CD14-positive monocyte (primary cell): ENCODE results near the gene ULK4. TPM values are rescaled to one million over a fixed set of nuclear protein-coding genes. Genes with fewer than 3 reads are reported as not detected.

Experiments
- DNase-seq, 3 donors: peaks; one replicate each; pipeline ENCODE4 v3.0.0-alpha.2; 2011 to 2022
- H2AFZ ChIP-seq: 2 replicates; pipeline ENCODE4 v1.6.0; 2012; ENCODE audit warnings: mild to moderate bottlenecking, low read depth, low read length, inconsistent platforms; ENCODE audit not compliant: insufficient read depth, poor library complexity, severe bottlenecking
- H3K27ac ChIP-seq, 2 donors: 1 replicate in 1 of 2; 2 replicates in 1 of 2; pipeline ENCODE4 v1.5.1; 2012 to 2013; ENCODE audit warnings: low read length in 2 of 2, control low read depth in 1 of 2, inconsistent platforms in 1 of 2, low read depth in 1 of 2, mild to moderate bottlenecking in 1 of 2
- H3K27me3 ChIP-seq, 2 donors: one replicate each; pipeline versions ENCODE4 v1.6.0 to v1.6.1; 2011 to 2013; ENCODE audit warnings: low read length in 2 of 2; ENCODE audit not compliant: control insufficient read depth in 2 of 2, insufficient read depth in 2 of 2
- H3K36me3 ChIP-seq, 2 donors: replicated peaks in 1 of 2; 1 replicate in 1 of 2; 2 replicates in 1 of 2; pipeline versions ENCODE4 v1.5.1 to v1.6.1; 2012 to 2013; ENCODE audit warnings: low read length in 2 of 2, control low read depth in 1 of 2, inconsistent platforms in 1 of 2, mild to moderate bottlenecking in 1 of 2; ENCODE audit not compliant: insufficient read depth in 2 of 2, control insufficient read depth in 1 of 2
- H3K4me1 ChIP-seq, 2 donors: 1 replicate in 1 of 2; 2 replicates in 1 of 2; pipeline versions ENCODE4 v1.5.1 to v1.6.1; 2012 to 2013; ENCODE audit warnings: low read length in 2 of 2, control low read depth in 1 of 2, inconsistent platforms in 1 of 2, mild to moderate bottlenecking in 1 of 2, moderate library complexity in 1 of 2; ENCODE audit not compliant: insufficient read depth in 2 of 2, control insufficient read depth in 1 of 2
- H3K4me2 ChIP-seq: replicated peaks from 2 replicates; pipeline ENCODE3; 2012; ENCODE audit warnings: low read length, moderate library complexity, mild to moderate bottlenecking; ENCODE audit not compliant: poor library complexity, severe bottlenecking; ENCODE audit errors: extremely low read depth
- H3K4me3 ChIP-seq, 3 experiments: fragments of 200-600 bp in 1 of 3; sonication (generic) in 1 of 3; replicated peaks in 1 of 3; 1 replicate in 2 of 3; 2 replicates in 1 of 3; pipeline ENCODE4 v1.5.1; 2011 to 2013; ENCODE audit warnings: low read length in 3 of 3, mild to moderate bottlenecking in 3 of 3, control low read depth in 2 of 3, low read depth in 2 of 3, inconsistent platforms in 1 of 3, moderate library complexity in 1 of 3
- H3K79me2 ChIP-seq: 2 replicates; pipeline ENCODE4 v1.6.0; 2012; ENCODE audit warnings: mild to moderate bottlenecking, control low read depth, inconsistent platforms, low read length, moderate library complexity; ENCODE audit not compliant: insufficient read depth
- H3K9ac ChIP-seq: 2 replicates; pipeline ENCODE4 v1.6.0; 2017; ENCODE audit warnings: low read length, mild to moderate bottlenecking; ENCODE audit not compliant: insufficient read depth, poor library complexity, severe bottlenecking
- H3K9me3 ChIP-seq, 2 donors: replicated peaks in 1 of 2; 1 replicate in 1 of 2; 2 replicates in 1 of 2; pipeline versions ENCODE4 v1.5.1 to v1.6.1; 2012 to 2013; ENCODE audit warnings: low read length in 2 of 2, control low read depth in 1 of 2; ENCODE audit not compliant: control insufficient read depth in 1 of 2, insufficient read depth in 1 of 2
- H4K20me1 ChIP-seq: 2 replicates; pipeline ENCODE4 v1.6.0; 2012; ENCODE audit warnings: mild to moderate bottlenecking, low read length, control low read depth, moderate library complexity; ENCODE audit not compliant: insufficient read depth
- H3K27ac Mint-ChIP-seq, 7 donors: one replicate each; pipeline ENCODE4 v1.8.0; 2020; ENCODE audit warnings: mild to moderate bottlenecking in 7 of 7, mixed read lengths in 7 of 7, moderate library complexity in 6 of 7, inconsistent platforms in 2 of 7
- H3K27me3 Mint-ChIP-seq, 3 donors: one replicate each; pipeline ENCODE4 v1.8.0; 2021 to 2022; ENCODE audit warnings: low read depth in 3 of 3, mild to moderate bottlenecking in 3 of 3, mixed read lengths in 3 of 3, moderate library complexity in 3 of 3, inconsistent platforms in 1 of 3
- H3K36me3 Mint-ChIP-seq, 2 donors: one replicate each; pipeline ENCODE4 v1.8.0; 2020; ENCODE audit warnings: mixed read lengths in 2 of 2, inconsistent platforms in 1 of 2, mild to moderate bottlenecking in 1 of 2
- H3K4me1 Mint-ChIP-seq: one replicate; pipeline ENCODE4 v1.8.0; 2020; ENCODE audit warnings: mild to moderate bottlenecking, mixed read lengths
- H3K4me3 Mint-ChIP-seq, 2 donors: one replicate each; pipeline ENCODE4 v1.8.0; 2020; ENCODE audit warnings: mild to moderate bottlenecking in 2 of 2, mixed read lengths in 2 of 2, moderate library complexity in 1 of 2
- H3K9me3 Mint-ChIP-seq, 7 donors: one replicate each; pipeline ENCODE4 v1.8.0; 2020 to 2022; ENCODE audit warnings: mixed read lengths in 7 of 7, mild to moderate bottlenecking in 6 of 7, moderate library complexity in 6 of 7, inconsistent platforms in 2 of 7
- CTCF ChIP-seq: fragments of 200-600 bp; IDR thresholded peaks from one replicate; pipeline ENCODE4 v1.8.0; 2022; ENCODE audit warnings: antibody characterized with exemption, mild to moderate bottlenecking
- intact Hi-C, 2 donors: fragments of 100-400 bp; cut with micrococcal nuclease; formaldehyde crosslinking; loops; one replicate each; pipeline versions ENCODE4 v1.15.0 to v1.15.1; 2023
- polyA plus RNA-seq, 3 donors: library from polyadenylated mRNA; depleted of rRNA in 1 of 3; unstranded in 2 of 3; stranded (reverse) in 1 of 3; fragments of 300-500 nt in 2 of 3; fragments of >200 nt in 1 of 3; fragmentation: Illumina TruSeq in 2 of 3; gene quantifications; 1 replicate in 2 of 3; 2 replicates in 1 of 3; pipeline ENCODE4 v1.2.3, GENCODE V29; 2012 to 2021

Gene ULK4
- polyA plus RNA-seq, 3 donors = 6.7 to 14.0 (median 11.8) TPM

- Histone ChIP-seq H3K27me3 (no peaks in the 10 kb centered on the region), H3K27ac (no peak overlapping the region), H3K4me3 (no peak overlapping the region), H3K36me3 (no peaks in the 10 kb centered on the region), H3K4me2 (no peak overlapping the region), H2AFZ (no peak overlapping the region), H4K20me1 (no peaks in the 10 kb centered on the region), H3K4me1 (no peaks in the 10 kb centered on the region), H3K9me3 (peaks cover 7 to 10% of the 10 kb centered on the region in 2 donors), H3K9ac (no peak overlapping the region), H3K79me2 (no peaks in the 10 kb centered on the region)
- H3K4me3 Mint-ChIP-seq = no peak overlapping the region
- no peak overlapping the region for H3K27ac Mint-ChIP-seq
- intact Hi-C loops = no loop called here
- H3K36me3 Mint-ChIP-seq = no peaks in the 10 kb centered on the region
- no peak for TF ChIP-seq CTCF
- peaks cover 8 to 21% (median 11%) of the 10 kb centered on the region in 7 donors for H3K9me3 Mint-ChIP-seq
- peaks cover 0 to 3% (median 0%) of the 10 kb centered on the region in 3 donors for H3K27me3 Mint-ChIP-seq
- no peaks in the 10 kb centered on the region for H3K4me1 Mint-ChIP-seq
- no peak for DNase-seq
Observed at GRCh38 chr3:41503998-41504623, 457.8 kb downstream of the ULK4 start.

- no peaks in the 10 kb centered on the region for H3K27me3 ChIP-seq
- no peak overlapping the region for H3K27ac Mint-ChIP-seq
- H3K27me3 Mint-ChIP-seq = peaks cover 0 to 3% (median 0%) of the 10 kb centered on the region in 3 donors
- no peak overlapping the region for H3K4me3 Mint-ChIP-seq
- H3K27ac ChIP-seq = no peak overlapping the region
- H3K36me3 ChIP-seq = no peaks in the 10 kb centered on the region
- H3K4me1 Mint-ChIP-seq = no peaks in the 10 kb centered on the region
- no peak for TF ChIP-seq CTCF
- intact Hi-C loops = no loop called here
- H3K79me2 ChIP-seq = no peaks in the 10 kb centered on the region
- H2AFZ ChIP-seq = no peak overlapping the region
- H3K4me1 ChIP-seq = no peaks in the 10 kb centered on the region
- no peak for DNase-seq
- H3K36me3 Mint-ChIP-seq = no peaks in the 10 kb centered on the region
- no peak overlapping the region for H3K9ac ChIP-seq
- no peaks in the 10 kb centered on the region for H3K9me3 ChIP-seq
- peaks cover 0 to 8% (median 2%) of the 10 kb centered on the region in 7 donors for H3K9me3 Mint-ChIP-seq
- no peak overlapping the region for H3K4me3 ChIP-seq
- no peak overlapping the region for H3K4me2 ChIP-seq
- H4K20me1 ChIP-seq = no peaks in the 10 kb centered on the region
Observed at GRCh38 chr3:41502481-41502880, 459.4 kb downstream of the ULK4 start.
